ENCODE results near the gene SLC6A17.
A peak's percentile ranks its signal among the peaks of the same experiment; 100 is the strongest.

SLC6A17 gene

GRCh38 chr1:110203021-110203661 is 52.8 kb downstream of the SLC6A17 start:
- Histone ChIP-seq H3K9me3 (ENCODE audit: control insufficient read depth in 2 of 2, low read length in 2 of 2) (no peaks in the 10 kb centered on the region), H3K9ac (ENCODE audit: low read length in 2 of 2) (peak overlapping the region in 1 of 2 donors; percentile 21), H3K36me3 (ENCODE audit: control insufficient read depth in 2 of 2, insufficient read depth in 2 of 2, low read length in 2 of 2) (no peaks in the 10 kb centered on the region), H3K27ac (ENCODE audit: low read length) (no peak overlapping the region), H3K4me3 (ENCODE audit: low read length in 2 of 2) (no peak overlapping the region), H3K4me1 (ENCODE audit: control insufficient read depth, insufficient read depth, low read length) (no peaks in the 10 kb centered on the region), H3K27me3 (ENCODE audit: control insufficient read depth in 1 of 2, insufficient read depth in 2 of 2, low read length in 2 of 2) (no peaks in the 10 kb centered on the region)

GRCh38 chr1:110205156-110205555 is 54.9 kb downstream of the SLC6A17 start:
- Histone ChIP-seq H3K9ac (ENCODE audit: low read length in 2 of 2) (no peak overlapping the region), H3K27ac (ENCODE audit: low read length) (no peak overlapping the region), H3K4me1 (ENCODE audit: control insufficient read depth, insufficient read depth, low read length) (peaks cover 6% of the 10 kb centered on the region), H3K4me3 (ENCODE audit: low read length in 2 of 2) (no peak overlapping the region), H3K27me3 (ENCODE audit: control insufficient read depth in 1 of 2, insufficient read depth in 2 of 2, low read length in 2 of 2) (no peaks in the 10 kb centered on the region), H3K9me3 (ENCODE audit: control insufficient read depth in 2 of 2, low read length in 2 of 2) (no peaks in the 10 kb centered on the region), H3K36me3 (ENCODE audit: control insufficient read depth in 2 of 2, insufficient read depth in 2 of 2, low read length in 2 of 2) (no peaks in the 10 kb centered on the region)

GRCh38 chr1:110205591-110206155 is 55.4 kb downstream of the SLC6A17 start:
- Histone ChIP-seq H3K9ac (ENCODE audit: low read length in 2 of 2) (no peak overlapping the region), H3K27ac (ENCODE audit: low read length) (no peak overlapping the region), H3K4me1 (ENCODE audit: control insufficient read depth, insufficient read depth, low read length) (peaks cover 7% of the 10 kb centered on the region), H3K27me3 (ENCODE audit: control insufficient read depth in 1 of 2, insufficient read depth in 2 of 2, low read length in 2 of 2) (no peaks in the 10 kb centered on the region), H3K36me3 (ENCODE audit: control insufficient read depth in 2 of 2, insufficient read depth in 2 of 2, low read length in 2 of 2) (no peaks in the 10 kb centered on the region), H3K9me3 (ENCODE audit: control insufficient read depth in 2 of 2, low read length in 2 of 2) (no peaks in the 10 kb centered on the region), H3K4me3 (ENCODE audit: low read length in 2 of 2) (no peak overlapping the region)

DNA sequence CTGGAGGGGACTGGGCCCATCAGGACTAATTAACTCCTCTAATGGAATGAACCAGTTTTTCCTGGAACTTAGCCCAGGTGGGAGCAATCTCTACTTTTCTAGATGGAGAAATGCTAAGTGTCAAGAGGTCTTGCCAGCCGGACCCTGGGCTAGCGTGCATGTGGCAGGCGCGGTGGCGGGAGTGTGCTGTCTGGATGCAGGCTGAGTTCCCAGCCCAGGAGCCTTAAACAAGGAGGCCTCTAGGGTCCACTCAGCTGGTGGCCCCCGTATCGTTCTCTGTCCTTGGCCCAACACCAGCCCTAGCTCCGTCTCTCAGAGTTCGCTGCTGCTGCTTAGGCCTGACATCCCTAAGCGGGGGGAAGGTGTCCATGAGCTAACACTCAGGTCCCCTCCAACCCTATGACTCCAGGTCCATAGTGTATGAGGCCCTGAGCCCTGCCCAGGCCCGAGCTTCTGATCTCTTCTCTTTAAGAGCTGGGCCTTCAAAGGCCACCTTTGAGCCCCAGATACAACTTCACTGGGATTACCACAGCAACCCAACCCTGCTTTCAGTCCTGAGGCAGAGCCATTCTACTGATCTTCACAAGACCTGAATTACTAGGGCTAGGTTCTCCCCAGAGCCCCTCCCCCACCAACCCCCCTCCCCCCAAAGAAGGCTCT is 56.1 kb downstream of the SLC6A17 start:
- no peak overlapping the region for H3K4me3 ChIP-seq (ENCODE audit: low read length in 2 of 2)

DNA sequence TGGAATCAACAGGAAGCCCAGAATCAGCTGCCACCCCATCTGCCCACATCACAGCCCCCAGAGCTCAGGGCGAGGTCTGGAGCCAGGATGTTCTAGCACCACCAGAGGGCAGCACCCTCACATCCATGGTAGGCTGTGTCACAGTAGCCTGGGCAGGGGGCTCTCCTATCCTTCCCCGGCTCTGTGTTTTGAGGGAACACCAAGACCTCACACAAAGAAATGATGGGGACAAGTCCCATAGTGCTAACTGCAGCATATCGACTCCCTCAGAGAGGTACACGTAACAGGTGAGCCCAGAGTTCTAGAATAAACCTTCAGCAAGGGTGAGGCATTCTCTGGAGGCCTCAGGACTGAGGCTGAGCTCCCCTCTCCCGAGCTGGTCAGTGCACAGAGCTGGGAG is 57.5 kb downstream of the SLC6A17 start:
- H3K9ac ChIP-seq (ENCODE audit: low read length in 2 of 2) = no peak overlapping the region
- no peak overlapping the region for H3K27ac ChIP-seq (ENCODE audit: low read length)
- peaks cover 0 to 7% of the 10 kb centered on the region in 2 donors for H3K27me3 ChIP-seq (ENCODE audit: control insufficient read depth in 1 of 2, insufficient read depth in 2 of 2, low read length in 2 of 2)
- no peak overlapping the region for H3K4me3 ChIP-seq (ENCODE audit: low read length in 2 of 2)
- no peaks in the 10 kb centered on the region for H3K9me3 ChIP-seq (ENCODE audit: control insufficient read depth in 2 of 2, low read length in 2 of 2)
- H3K4me1 ChIP-seq (ENCODE audit: control insufficient read depth, insufficient read depth, low read length) = peaks cover 28% of the 10 kb centered on the region
- H3K36me3 ChIP-seq (ENCODE audit: control insufficient read depth in 2 of 2, insufficient read depth in 2 of 2, low read length in 2 of 2) = no peaks in the 10 kb centered on the region

More for the DNA sequence above, 56.1 kb downstream of the SLC6A17 start:
- Histone ChIP-seq H3K9me3 (ENCODE audit: control insufficient read depth in 2 of 2, low read length in 2 of 2) (no peaks in the 10 kb centered on the region), H3K27me3 (ENCODE audit: control insufficient read depth in 1 of 2, insufficient read depth in 2 of 2, low read length in 2 of 2) (peaks cover 0 to 1% of the 10 kb centered on the region in 2 donors), H3K36me3 (ENCODE audit: control insufficient read depth in 2 of 2, insufficient read depth in 2 of 2, low read length in 2 of 2) (no peaks in the 10 kb centered on the region), H3K9ac (ENCODE audit: low read length in 2 of 2) (no peak overlapping the region), H3K4me1 (ENCODE audit: control insufficient read depth, insufficient read depth, low read length) (peaks cover 14% of the 10 kb centered on the region), H3K27ac (ENCODE audit: low read length) (no peak overlapping the region)

DNA sequence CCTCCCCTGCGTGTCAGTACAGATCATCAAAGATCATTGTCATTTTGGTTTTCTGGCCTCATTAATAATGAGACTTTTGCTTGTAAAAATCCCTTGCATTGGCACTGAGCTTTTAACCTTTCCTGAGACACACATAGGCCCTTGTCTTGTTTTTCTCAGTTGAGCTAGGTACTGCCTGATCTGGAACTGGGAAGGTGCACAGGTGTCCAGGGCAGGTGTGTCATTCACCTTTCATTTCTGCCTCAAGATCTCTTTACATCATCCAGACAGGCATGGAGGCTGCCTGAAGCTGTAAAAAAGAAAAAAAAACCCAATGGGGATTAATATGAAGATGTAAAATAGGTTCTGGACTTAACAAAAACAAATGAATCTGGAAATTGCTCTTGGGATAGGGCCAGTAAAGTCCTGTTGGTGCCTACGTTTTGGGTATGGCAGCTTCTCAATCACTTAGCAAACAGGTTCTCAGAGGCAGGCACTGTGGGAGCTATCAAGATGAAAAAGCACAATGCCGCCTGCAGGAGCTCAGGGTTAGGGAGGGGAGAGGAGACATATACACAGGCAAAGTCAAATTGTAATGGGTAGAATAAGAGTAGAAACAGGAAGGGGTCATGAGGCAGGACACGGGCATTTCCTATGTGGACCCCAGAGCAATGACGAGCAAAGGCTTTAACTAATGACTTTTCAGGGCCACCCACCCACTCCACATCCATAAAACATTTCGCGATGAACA is 58.8 kb downstream of the SLC6A17 start:
- Histone ChIP-seq H3K4me1 (ENCODE audit: control insufficient read depth, insufficient read depth, low read length) (peaks cover 33% of the 10 kb centered on the region), H3K4me3 (ENCODE audit: low read length in 2 of 2) (peak overlapping the region; percentile 75 to 80), H3K27ac (ENCODE audit: low read length) (peak overlapping the region; percentile 66), H3K9me3 (ENCODE audit: control insufficient read depth in 2 of 2, low read length in 2 of 2) (no peaks in the 10 kb centered on the region), H3K36me3 (ENCODE audit: control insufficient read depth in 2 of 2, insufficient read depth in 2 of 2, low read length in 2 of 2) (no peaks in the 10 kb centered on the region), H3K9ac (ENCODE audit: low read length in 2 of 2) (peak overlapping the region; percentile 69 to 76), H3K27me3 (ENCODE audit: control insufficient read depth in 1 of 2, insufficient read depth in 2 of 2, low read length in 2 of 2) (peaks cover 0 to 7% of the 10 kb centered on the region in 2 donors)

GRCh38 chr1:110209715-110210603 is 59.7 kb downstream of the SLC6A17 start, which contains the start of gene KCNC4:
Gene KCNC4, plus strand, starts transcription at chr1:110210314. Its CDS starts 1,186 bp downstream, at chr1:110211500.
- Histone ChIP-seq H3K9ac (ENCODE audit: low read length in 2 of 2) (peak within 1 kb of the TSS; percentile 69 to 76), H3K4me3 (ENCODE audit: low read length in 2 of 2) (peak within 1 kb of the TSS; percentile 75 to 80), H3K27ac (ENCODE audit: low read length) (peak within 1 kb of the TSS; percentile 66), H3K9me3 (ENCODE audit: control insufficient read depth in 2 of 2, low read length in 2 of 2) (no peaks in the 10 kb centered on the region), H3K4me1 (ENCODE audit: control insufficient read depth, insufficient read depth, low read length) (peaks cover 35% of the 10 kb centered on the region), H3K36me3 (ENCODE audit: control insufficient read depth in 2 of 2, insufficient read depth in 2 of 2, low read length in 2 of 2) (no peaks in the 10 kb centered on the region), H3K27me3 (ENCODE audit: control insufficient read depth in 1 of 2, insufficient read depth in 2 of 2, low read length in 2 of 2) (peaks cover 0 to 7% of the 10 kb centered on the region in 2 donors)

GRCh38 chr1:110210604-110211495 is 60.6 kb downstream of the SLC6A17 start:
- Histone ChIP-seq H3K4me1 (ENCODE audit: control insufficient read depth, insufficient read depth, low read length) (peaks cover 39% of the 10 kb centered on the region), H3K36me3 (ENCODE audit: control insufficient read depth in 2 of 2, insufficient read depth in 2 of 2, low read length in 2 of 2) (no peaks in the 10 kb centered on the region), H3K9me3 (ENCODE audit: control insufficient read depth in 2 of 2, low read length in 2 of 2) (no peaks in the 10 kb centered on the region), H3K9ac (ENCODE audit: low read length in 2 of 2) (peak overlapping the region in 1 of 2 donors; percentile 31), H3K4me3 (ENCODE audit: low read length in 2 of 2) (peak overlapping the region; percentile 49 to 80), H3K27me3 (ENCODE audit: control insufficient read depth in 1 of 2, insufficient read depth in 2 of 2, low read length in 2 of 2) (peaks cover 0 to 7% of the 10 kb centered on the region in 2 donors), H3K27ac (ENCODE audit: low read length) (no peak overlapping the region)

DNA sequence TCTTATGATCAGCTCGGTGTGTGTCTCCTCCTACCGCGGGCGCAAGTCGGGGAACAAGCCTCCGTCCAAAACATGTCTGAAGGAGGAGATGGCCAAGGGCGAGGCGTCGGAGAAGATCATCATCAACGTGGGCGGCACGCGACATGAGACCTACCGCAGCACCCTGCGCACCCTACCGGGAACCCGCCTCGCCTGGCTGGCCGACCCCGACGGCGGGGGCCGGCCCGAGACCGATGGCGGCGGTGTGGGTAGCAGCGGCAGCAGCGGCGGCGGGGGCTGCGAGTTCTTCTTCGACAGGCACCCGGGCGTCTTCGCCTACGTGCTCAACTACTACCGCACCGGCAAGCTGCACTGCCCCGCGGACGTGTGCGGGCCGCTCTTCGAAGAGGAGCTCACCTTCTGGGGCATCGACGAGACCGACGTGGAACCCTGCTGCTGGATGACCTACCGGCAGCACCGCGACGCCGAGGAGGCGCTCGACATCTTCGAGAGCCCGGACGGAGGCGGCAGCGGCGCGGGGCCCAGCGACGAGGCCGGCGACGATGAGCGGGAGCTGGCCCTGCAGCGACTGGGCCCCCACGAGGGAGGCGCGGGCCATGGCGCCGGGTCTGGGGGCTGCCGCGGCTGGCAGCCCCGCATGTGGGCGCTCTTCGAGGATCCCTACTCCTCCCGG is 61.3 kb downstream of the SLC6A17 start:
- H3K27me3 ChIP-seq (ENCODE audit: control insufficient read depth in 1 of 2, insufficient read depth in 2 of 2, low read length in 2 of 2) = peaks cover 0 to 7% of the 10 kb centered on the region in 2 donors
- no peak overlapping the region for H3K9ac ChIP-seq (ENCODE audit: low read length in 2 of 2)
- H3K4me1 ChIP-seq (ENCODE audit: control insufficient read depth, insufficient read depth, low read length) = peaks cover 39% of the 10 kb centered on the region
- H3K4me3 ChIP-seq (ENCODE audit: low read length in 2 of 2) = peak overlapping the region; percentile 49 to 80
- H3K36me3 ChIP-seq (ENCODE audit: control insufficient read depth in 2 of 2, insufficient read depth in 2 of 2, low read length in 2 of 2) = no peaks in the 10 kb centered on the region
- no peak overlapping the region for H3K27ac ChIP-seq (ENCODE audit: low read length)
- H3K9me3 ChIP-seq (ENCODE audit: control insufficient read depth in 2 of 2, low read length in 2 of 2) = no peaks in the 10 kb centered on the region
